HEK293 (cell line): ENCODE measurements around the gene TSPAN13.

ENCODE experiments used
- MYNN ChIP-seq: fragments of 450-650 bp; formaldehyde crosslinking; IDR thresholded peaks from 2 replicates; pipeline ENCODE4 v1.5.1; 2016; ENCODE audit warnings: missing biosample characterization, missing genetic modification characterization, borderline replicate concordance
- ZBTB8A ChIP-seq: fragments of 450-650 bp; formaldehyde crosslinking; IDR thresholded peaks from 2 replicates; pipeline ENCODE4 v1.5.1; 2016; ENCODE audit warnings: missing biosample characterization, missing genetic modification characterization
- ZFP3 ChIP-seq: fragments of 450-650 bp; formaldehyde crosslinking; IDR thresholded peaks from 2 replicates; pipeline ENCODE4 v1.5.1; 2016; ENCODE audit warnings: low read depth, missing biosample characterization, missing genetic modification characterization
- ZNF37A ChIP-seq: fragments of 450-650 bp; IDR thresholded peaks from 2 replicates; pipeline ENCODE4 v1.5.1; 2018; ENCODE audit warnings: missing biosample characterization, missing genetic modification characterization
- ZNF529 ChIP-seq: fragments of 450-650 bp; formaldehyde crosslinking; IDR thresholded peaks from 2 replicates; pipeline ENCODE4 v1.5.1; 2017; ENCODE audit warnings: missing genetic modification characterization, missing biosample characterization; ENCODE audit not compliant: insufficient replicate concordance
- TF ChIP-seq, protein P1 (sequence below): fragments of 450-650 bp; formaldehyde crosslinking; IDR thresholded peaks from 2 replicates; pipeline ENCODE4 v1.5.1; 2016; ENCODE audit warnings: missing biosample characterization, missing genetic modification characterization
- TF ChIP-seq, protein P2 (sequence below): IDR thresholded peaks from 2 replicates; pipeline ENCODE4 v1.6.1; 2011; ENCODE audit warnings: mild to moderate bottlenecking, low read depth, low read length, borderline replicate concordance
- TF ChIP-seq, protein P3 (sequence below): fragments of 450-650 bp; formaldehyde crosslinking; IDR thresholded peaks from 2 replicates; pipeline ENCODE4 v1.5.1; 2016; ENCODE audit warnings: missing biosample characterization, missing genetic modification characterization

DNA sequence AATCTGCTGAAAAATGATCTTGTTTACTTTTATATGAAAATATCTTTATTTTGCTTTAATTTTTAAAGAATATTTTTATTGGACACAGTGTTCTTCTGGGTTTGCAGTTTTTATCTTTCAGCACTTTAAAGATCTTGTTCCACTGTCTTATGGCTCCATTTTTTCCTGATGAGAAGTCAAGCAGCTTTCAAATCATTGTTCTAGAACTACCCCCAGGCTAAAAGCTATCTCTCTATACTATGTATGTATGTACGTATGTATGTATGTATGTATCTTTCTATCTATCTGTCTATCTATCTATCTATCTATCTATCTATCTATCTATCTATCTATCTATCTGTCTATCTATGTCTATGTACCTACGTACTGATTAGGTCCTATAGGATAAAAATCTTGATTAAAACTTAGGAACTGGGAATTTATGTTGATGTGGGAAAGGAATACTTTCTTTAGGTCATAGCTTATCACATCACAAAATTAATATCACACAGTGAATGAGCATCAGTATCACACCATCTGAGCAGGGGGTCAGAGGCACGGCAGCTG lies 35.4 kb upstream of the TSPAN13 start:
- TF ChIP-seq ZBTB8A (tag by site-specific recombination) (no peak), ZFP3 (tag by site-specific recombination) (no peak), MYNN (tag by site-specific recombination) (no peak), ZNF37A (tag by site-specific recombination) (no peak), ZNF529 (tag by site-specific recombination) (no peak)
- TF ChIP-seq, protein P1, sequence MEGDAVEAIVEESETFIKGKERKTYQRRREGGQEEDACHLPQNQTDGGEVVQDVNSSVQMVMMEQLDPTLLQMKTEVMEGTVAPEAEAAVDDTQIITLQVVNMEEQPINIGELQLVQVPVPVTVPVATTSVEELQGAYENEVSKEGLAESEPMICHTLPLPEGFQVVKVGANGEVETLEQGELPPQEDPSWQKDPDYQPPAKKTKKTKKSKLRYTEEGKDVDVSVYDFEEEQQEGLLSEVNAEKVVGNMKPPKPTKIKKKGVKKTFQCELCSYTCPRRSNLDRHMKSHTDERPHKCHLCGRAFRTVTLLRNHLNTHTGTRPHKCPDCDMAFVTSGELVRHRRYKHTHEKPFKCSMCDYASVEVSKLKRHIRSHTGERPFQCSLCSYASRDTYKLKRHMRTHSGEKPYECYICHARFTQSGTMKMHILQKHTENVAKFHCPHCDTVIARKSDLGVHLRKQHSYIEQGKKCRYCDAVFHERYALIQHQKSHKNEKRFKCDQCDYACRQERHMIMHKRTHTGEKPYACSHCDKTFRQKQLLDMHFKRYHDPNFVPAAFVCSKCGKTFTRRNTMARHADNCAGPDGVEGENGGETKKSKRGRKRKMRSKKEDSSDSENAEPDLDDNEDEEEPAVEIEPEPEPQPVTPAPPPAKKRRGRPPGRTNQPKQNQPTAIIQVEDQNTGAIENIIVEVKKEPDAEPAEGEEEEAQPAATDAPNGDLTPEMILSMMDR (tag by site-specific recombination) = no peak
- TF ChIP-seq, protein P2, sequence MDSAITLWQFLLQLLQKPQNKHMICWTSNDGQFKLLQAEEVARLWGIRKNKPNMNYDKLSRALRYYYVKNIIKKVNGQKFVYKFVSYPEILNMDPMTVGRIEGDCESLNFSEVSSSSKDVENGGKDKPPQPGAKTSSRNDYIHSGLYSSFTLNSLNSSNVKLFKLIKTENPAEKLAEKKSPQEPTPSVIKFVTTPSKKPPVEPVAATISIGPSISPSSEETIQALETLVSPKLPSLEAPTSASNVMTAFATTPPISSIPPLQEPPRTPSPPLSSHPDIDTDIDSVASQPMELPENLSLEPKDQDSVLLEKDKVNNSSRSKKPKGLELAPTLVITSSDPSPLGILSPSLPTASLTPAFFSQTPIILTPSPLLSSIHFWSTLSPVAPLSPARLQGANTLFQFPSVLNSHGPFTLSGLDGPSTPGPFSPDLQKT = no peak
- TF ChIP-seq, protein P3, sequence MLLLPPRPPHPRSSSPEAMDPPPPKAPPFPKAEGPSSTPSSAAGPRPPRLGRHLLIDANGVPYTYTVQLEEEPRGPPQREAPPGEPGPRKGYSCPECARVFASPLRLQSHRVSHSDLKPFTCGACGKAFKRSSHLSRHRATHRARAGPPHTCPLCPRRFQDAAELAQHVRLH (tag by site-specific recombination) = no peak
